Pulmonary artery endothelial cell (primary cell): Measurements from ENCODE around the gene ACBD6. TPM values are rescaled to one million over a fixed set of nuclear protein-coding genes. Genes with fewer than 3 reads are reported as not detected.

Experiments
- DNase-seq: peaks from one replicate; pipeline ENCODE4 v3.0.0-alpha.2; 2011; ENCODE audit warnings: low read depth, low spot score
- total RNA-seq: library from RNA; depleted of rRNA; stranded (reverse); fragments of >200 nt; gene quantifications from 2 replicates; pipeline ENCODE4 v1.2.3, GENCODE V29; 2014

ACBD6 gene
- total RNA-seq, 1 donor from 2014 or later, result 78.5 TPM

DNA sequence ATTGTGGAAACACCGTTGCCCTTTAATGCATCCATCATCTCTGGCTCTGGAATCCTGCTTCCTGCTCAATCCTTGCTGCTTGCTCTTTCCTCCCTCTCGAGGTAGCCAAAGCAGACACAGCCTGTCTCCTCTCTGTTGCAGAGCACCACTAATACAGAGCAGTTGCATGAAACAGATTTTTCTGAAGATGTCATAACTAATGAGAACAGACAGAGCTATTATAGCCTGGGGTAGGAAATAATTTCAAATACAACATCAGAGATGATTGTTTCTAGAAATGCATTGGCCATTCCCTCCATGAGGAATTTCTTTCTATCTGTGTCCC lies 23.3 kb upstream of the ACBD6 start:
- no peak for DNase-seq

DNA sequence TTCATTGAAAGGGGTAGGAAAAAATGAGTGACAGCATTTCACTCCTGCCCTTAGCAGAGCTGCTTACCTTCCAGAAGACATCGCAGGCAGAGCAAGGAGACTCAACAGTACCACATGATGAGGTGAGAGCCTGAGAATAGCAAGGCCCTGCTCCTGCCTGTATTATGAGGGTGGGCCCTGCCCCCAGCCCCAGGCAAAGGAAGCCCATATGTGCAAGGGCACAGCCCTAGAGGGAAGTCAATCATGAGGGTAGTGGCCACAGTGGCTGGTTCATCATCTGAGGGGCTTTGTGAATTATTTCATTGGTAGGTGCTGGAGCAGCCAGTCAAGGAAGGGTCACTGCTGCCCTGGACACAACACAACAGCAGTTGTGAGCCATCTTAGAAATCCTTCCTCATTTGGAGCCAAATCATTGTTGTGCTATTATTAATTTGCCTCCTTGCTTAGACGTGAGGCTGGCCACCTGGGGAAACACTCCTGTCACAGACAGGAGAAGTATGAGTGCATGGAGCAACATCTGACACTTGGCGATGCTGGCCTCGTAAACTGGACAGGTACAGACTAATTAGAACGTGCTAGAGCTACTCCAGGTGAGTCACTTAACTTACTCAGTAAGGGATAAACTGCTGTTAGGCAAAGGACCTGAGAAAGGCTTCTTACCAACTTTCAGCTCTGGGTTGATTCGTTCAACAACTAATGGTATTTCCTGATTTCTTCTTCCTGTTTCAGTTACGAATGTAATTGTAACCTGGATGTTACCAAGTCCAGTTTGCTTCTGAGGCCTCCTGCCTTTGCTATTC lies 22.7 kb upstream of the ACBD6 start:
- DNase-seq, result no peak

DNA sequence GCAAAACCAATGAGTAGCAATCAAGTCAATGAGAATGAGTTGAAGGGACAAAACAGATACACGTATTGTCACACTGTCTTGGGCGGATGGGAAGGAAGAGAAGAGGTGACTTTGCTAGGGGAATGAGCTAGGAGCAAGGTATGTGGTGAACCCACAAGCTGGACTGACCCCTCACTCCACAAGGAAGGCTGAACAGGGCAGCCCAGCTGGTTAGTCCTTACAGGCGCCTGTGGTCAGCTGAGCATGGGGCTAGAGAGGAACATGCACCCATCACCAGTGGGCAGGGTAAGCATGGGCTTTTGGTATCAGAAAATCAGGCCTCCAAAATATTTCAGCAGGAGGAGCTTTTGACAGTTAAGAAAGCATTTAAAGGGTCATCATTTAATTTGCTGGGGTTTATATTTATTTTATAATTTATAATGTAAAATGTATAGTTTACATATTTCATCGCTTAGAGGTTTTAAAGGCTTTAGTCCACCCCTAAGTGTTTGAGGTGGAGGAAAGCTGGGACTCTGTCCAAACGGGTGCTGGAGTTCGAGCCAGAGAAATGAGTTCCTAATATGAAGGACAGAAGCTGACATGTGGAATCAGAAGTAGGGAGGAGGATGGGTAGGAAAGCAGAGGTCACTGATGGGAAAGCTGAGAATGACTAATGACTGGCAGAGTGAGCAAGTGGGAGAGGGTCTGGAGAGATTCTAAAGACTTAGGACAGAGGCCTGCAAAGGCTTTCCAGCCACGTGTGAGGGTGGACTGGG lies 22.0 kb upstream of the ACBD6 start:
- DNase-seq, result no peak

DNA sequence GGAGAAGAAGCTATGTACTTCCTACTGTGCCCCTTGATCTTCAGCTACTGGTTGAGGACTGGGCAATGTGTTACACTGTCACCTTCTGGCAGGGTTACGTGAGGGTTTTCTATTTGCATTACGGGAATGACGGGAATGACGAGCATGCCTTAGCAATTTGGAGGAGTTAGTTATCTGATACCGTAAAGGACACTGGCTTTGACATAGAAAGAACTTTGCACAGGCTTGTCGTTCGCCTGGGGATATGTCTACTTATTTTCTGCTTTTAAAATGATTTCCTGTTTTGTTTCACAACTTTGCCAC lies 19.8 kb upstream of the ACBD6 start:
- no peak for DNase-seq

DNA sequence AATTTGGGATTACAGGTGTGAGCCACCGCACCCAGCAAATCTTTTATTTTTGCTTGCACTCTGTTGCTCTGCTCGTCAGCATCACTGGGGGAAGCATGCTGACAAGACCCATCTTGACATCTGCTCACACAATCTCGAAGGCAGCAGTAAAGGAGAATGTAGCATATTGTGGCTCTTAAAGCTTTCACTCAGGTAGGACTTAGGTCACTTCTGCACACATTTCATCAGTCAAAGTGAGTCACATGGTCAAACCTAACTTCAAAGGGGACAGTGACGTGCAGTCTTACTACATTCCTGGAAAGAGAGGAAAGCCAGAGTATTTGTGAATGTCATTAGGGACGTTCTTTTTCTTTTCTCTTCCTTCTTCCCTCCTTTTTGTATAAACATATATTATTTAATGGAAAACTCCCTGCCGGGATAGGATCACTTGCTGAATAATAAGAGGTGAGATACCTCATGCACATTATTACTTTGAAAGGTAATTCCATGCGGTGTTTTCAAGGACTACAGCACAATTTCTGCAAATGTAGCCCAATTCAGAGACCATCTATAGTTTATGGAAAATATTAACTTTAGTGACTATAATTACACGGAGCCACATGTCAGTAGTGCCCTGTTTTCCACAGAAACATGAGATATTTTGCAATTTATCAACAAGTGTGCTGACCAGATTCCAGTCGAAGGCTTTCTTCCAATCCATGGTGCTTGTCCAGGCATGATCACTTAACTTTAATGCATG lies 19.3 kb upstream of the ACBD6 start:
- no peak for DNase-seq

DNA sequence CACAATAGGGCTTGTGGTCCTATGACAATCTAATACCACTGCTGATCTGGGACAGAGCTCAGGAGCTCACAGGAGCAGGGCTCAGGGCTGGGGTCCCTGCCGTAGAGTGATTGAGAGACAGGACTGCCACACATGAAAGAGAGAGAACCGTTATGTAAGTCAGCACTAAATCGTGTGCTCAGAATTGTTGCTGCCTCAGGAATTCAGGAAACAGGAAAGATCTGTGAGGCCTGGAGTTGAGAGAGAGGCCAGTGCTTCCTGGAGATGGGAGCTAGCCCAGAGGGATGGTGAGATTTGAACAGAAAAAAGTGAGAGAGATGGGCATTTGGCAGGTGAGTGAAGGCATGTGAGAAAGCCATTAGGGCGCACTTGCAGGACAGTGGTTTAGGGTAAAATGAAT lies 17.5 kb upstream of the ACBD6 start:
- peak; percentile 52 for DNase-seq

DNA sequence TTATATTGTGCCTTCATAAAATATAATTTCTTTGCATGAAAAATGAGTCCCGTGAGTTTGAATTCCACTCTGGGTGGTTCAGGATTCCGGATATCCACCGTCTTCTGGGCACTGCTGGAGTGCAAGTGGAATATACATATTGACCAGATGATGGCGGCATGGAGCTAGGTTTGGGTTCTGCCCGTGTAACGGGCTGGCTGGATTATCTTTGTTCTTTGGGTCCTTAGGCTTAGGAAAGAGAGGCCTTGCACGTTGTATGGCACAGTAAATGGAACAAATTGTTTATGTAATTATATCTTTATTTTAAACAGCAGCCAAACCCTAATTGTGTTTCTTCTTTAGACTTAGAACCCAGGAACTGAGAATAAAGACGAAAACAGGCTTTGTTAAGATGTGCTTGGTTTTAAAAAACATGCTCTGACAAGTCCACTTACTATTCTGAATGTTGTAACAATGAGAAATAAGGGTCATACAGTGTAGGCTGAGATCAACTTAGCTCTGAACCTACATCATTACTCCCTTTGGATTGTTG lies 13.5 kb upstream of the ACBD6 start:
- no peak for DNase-seq

DNA sequence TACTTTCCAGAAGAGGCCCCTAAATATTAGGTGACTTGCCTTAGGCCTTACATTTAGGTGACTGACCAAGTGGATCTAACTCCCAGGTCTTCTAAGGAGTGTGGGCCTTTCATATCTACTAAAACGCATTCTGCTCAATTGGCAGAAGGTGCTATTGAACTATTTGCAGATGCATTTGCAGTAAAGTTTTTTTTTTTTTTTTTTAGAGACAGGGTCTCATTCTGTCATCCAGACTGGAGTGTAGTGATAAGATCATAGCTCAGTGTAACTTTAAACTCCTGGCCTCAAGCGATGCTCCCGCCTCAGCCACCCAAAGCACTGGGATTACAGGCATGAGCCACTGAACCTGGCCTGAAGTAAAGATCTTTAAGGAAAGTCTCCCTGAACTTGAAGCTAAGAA lies 13.0 kb upstream of the ACBD6 start:
- no peak for DNase-seq

DNA sequence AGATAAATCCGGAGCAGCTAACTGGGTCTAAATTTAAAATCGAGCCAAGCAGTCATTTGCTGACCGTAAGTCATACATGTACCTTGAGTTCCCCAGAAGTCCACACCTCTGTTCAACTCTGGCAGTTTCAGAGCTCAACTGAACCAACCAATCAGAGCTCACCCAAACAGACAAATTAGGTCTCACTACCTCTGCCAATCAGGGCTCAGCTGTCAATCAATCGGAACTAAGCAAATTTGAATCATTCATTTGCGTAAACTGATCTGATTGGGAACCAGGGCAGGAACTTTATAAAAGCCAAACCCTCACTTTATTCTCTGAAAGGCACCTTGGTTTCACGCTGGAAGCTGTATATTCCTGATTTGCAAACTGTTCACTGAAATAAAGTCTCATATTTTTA lies 11.2 kb upstream of the ACBD6 start:
- DNase-seq, result no peak

DNA sequence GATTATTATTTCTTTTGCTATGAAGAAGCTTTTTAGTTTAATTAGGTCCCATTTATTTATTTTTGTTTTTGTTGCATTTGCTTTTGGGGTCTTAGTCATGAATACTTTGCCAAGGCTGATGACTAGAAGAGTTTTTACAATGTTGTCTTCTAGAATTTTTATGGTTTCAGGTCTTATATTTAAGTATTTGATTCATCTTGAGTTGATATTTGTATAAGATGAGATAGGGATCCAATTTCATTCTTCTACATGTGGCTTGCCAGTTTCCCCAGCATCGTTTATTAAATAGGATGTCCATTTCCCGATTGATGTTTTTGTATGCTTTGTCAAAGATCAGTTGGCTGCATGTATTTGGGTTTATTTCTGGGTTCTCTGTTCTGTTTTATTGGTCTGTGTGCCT lies 8.5 kb upstream of the ACBD6 start:
- no peak for DNase-seq

DNA sequence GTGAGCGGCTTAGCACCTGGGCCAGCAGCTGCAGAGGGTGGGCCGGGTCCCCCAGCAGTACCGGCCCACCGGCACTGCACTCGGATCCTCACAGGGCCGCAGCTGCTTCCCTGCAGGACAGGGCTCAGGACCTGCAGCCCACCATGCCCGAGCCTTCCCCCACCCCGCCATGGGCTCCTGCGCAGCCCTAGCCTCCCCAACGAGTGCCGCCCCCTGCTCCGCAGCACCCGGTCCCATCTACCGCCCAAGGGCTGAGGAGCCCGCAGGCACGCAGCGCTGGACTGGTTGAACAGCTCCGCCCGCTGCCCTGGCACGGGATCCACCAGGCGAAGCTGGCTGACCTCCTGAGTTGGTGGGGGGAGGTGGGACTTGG lies 6.3 kb upstream of the ACBD6 start:
- DNase-seq, result no peak

DNA sequence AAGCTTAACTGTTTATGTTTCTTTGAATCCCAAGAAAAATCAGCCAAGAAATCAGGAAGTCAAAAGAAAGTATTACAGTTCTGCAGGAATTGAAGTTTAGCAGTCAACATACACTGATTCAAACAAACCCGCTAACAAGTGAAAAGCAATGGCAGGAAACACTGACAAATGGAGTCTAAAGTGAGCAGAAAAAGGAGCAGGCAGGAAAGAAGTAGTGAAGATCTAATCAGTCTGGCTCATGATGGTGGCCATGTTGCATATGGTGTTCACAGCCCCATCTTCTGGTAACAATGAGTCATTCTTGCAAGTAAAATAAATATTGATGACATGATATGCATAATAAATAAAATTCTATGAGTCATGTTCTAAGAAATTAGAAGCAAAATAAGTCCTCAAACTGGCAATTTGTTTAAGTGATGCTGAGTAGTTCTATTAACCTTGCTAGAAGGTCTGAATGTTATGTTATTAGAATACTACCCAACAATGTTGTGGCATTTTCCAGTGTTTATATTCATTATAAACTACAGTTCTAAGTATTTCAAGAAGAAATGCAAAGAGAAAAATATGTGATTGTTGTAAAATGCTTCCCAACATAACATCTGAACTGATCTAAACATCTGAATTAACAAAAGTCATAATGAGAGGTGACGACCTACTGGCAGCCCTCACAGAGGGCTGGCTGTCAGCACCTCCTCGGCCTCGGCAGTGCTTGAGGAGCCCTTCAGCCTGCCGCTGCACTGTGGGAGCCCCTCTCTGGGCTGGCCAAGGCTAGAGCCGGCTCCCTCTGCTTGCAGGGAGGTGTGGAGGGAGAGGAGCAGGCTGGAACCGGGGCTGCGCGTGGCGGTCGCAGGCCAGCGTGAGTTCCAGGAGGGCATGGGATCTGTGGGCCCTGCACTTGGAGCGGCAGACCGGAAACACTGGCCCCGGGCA lies 5.7 kb upstream of the ACBD6 start:
- DNase-seq, result peak; percentile 69

DNA sequence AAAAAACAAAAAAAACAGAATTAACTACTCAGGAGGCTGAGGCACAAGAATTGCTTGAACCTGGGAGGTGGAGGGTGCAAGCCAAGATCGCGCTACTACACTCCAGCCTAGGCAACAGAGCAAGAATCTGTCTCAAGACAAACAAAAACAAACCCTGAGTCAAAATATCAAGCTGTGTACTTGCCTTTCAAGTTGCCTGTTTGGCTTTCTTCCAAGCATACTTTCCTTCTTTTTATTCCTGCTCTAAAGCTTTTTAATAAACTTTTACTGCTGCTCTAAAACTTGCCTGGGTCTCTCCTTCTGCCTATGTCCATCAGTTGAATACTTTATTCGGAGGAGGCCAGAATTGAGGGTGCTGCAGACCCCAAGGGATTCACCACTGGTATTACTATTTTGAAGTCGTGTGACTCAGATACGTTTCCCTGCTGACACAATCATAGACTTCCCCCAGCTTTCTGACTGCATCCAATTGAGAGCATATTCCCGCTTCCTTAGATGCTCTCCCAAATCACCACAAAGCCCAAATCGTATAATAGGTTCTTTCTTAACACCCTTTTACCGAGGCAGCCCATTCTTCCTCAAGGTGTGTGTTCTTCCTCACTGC lies 3.5 kb upstream of the ACBD6 start:
- DNase-seq, result no peak

DNA sequence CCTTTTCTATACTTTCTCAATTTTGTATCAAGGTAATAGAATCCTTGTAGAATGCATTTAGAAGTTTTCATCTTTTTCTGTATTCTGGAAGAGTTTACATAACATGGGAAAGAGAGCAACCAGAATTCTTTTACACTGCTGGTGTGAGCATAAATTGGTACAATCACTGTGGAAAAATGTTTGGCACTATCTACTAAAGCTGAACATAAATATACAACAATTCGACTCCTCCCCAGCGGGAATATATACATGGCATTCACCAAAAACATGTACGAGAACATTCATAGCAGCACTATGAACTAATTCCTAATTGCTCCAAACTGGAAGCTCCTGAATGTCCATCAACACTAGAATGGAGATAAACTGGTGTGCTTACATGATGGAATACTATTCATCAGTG lies 1.8 kb upstream of the ACBD6 start:
- DNase-seq, result no peak

DNA sequence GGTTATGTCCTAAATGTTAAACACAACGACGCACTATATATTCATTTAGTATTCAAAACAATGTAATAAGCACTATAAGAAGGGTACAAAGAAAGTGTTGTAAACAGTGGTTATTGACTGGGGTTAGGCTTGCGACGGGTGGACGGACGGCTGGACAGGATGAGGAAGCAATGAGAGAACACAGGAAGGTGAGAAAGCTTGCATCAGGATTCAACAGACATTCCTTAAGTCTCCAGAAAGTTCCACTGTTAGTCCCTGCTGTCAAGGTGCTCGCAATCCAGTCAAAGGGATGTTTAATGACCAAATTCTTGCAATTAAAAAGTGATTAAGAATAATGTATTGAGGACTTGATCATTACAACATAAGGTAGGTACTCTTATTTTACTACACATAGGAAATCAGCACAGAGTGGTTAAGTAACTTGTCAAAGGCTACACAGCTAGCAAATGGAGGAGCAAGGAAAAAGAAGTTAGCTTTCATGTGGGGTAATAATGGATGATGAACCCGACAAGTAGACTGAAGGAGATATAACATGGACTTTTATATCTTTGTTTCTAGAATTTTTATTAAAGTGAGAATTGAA lies 994 bp upstream of the ACBD6 start:
- DNase-seq, result no peak

DNA sequence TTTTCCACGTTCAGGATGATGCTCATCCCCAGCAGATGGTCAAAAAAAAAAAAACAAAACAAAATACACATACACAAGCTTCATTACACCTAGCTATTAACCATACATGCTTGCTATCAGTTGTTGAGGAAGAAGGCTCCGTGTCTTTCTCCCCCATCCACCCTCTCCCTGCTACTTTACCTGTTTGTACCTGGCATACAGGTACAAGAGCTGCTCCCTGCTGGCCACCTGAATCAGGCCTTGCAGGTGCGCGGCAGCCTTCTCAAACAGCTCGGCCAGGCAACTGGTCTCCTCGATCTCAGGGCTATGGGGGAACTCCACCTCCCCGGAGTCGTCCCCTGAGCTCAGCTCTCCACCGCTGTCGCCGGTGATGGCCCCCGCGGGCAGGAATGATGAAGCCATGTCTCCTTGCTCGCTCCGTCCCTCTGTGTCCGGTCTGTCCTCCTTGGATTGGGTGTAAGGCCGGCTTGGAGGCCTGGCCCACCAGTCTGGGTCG lies 464 bp downstream of the ACBD6 start:
- DNase-seq, result no peak

DNA sequence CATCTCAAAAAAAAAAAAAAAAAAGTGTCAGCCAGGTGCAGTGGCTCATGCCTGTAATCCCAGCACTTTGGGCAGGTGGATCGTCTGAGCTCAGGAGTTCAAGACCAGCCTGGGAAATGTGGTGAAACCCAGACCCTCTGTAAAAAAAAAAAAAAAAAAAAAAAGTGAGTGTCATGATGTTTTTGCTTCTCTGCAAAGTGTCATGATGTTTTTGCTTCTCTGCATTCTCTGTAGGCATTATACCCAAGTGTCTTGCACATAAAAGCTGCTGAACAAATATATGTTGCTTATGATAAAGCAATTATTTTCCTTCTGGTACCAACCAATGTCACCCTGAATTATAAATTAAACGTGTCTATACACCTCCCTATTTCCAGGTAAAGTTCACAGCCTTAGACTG lies 1.7 kb downstream of the ACBD6 start:
- DNase-seq, result no peak

DNA sequence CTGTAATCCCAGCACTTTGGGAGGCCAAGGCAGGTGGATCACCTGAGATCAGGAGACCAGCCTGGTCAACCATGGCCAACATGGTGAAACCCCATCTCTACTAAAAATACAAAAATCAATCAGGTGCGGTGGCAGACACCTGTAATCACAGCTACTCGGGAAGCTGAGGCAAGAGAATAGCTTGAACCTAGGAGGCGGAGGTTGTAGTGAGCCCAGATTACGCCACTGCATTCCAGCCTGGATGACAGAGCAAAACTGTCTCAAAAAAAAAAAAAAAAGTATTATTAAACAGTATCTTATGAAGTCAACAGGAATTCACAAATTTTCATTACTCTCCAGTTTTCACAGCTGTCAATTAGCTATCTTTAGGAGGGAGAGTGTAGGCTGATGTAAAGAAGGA lies 3.8 kb downstream of the ACBD6 start:
- DNase-seq, result no peak

DNA sequence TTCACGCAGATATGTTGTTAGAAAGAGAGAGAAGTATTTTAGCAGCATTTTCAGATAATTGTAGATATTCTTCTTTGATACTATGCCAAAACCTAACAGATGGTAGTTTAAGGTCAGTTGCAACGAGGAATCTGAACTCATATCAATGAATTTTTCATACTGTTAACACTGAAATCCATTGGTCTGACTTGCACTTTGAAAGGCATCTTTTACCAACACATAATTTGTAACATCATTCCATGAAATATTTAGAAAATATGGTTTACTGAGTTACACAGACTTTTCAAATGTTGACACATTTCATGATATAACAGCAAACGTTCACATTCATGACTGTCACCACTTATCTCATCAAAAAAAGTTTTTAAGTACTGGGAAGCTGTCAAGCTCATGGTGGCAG lies 4.6 kb downstream of the ACBD6 start:
- DNase-seq, result no peak

DNA sequence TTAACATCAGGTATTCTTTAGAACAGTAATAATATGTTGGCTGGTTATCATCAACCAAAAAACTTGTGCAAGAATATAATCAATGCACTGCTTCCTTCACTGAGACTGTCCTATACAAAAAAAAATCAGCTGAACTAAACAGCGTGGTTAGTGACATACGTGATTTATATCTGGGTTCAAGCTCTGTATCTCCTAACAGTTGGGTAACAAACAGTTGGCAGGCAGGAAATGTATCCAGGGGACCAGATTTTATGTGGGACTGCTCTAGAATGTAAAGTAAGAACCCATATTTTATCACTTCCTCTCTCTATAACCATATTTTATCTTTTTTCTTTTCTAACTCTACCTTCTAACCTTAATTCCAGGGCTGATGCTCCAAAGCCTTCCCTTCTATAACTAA lies 8.0 kb downstream of the ACBD6 start:
- DNase-seq, result no peak
